Adipocyte (in vitro differentiated cells): Measurements from ENCODE around the gene AFDN.
A peak's percentile ranks its signal among the peaks of the same experiment; 100 is the strongest.

Experiments used
- DNase-seq: peaks from one replicate; pipeline ENCODE4 v3.0.0-alpha.2; 2015; ENCODE audit warnings: low read depth
- H3K27me3 ChIP-seq: replicated peaks from 2 replicates; pipeline ENCODE4 v1.7.0; 2013; ENCODE audit warnings: mild to moderate bottlenecking, low read length, moderate library complexity; ENCODE audit not compliant: control insufficient read depth, insufficient read depth
- H3K36me3 ChIP-seq: 2 replicates; pipeline ENCODE4 v1.7.0; 2013; ENCODE audit warnings: low read length, mild to moderate bottlenecking, moderate library complexity; ENCODE audit not compliant: control insufficient read depth, insufficient read depth, severe bottlenecking
- H3K4me1 ChIP-seq: 2 replicates; pipeline ENCODE4 v1.7.0; 2013; ENCODE audit warnings: mild to moderate bottlenecking, low read length, moderate library complexity; ENCODE audit not compliant: control insufficient read depth, insufficient read depth
- H3K4me3 ChIP-seq: 2 replicates; pipeline ENCODE4 v1.7.0; 2013; ENCODE audit warnings: mild to moderate bottlenecking, low read length, moderate library complexity
- H3K9ac ChIP-seq: 2 replicates; pipeline ENCODE4 v1.7.0; 2013; ENCODE audit warnings: mild to moderate bottlenecking, low read length, moderate library complexity
- H3K9me3 ChIP-seq: 2 replicates; pipeline ENCODE4 v1.7.0; 2013; ENCODE audit warnings: mild to moderate bottlenecking, low read length, moderate library complexity; ENCODE audit not compliant: control insufficient read depth

The AFDN gene

DNA sequence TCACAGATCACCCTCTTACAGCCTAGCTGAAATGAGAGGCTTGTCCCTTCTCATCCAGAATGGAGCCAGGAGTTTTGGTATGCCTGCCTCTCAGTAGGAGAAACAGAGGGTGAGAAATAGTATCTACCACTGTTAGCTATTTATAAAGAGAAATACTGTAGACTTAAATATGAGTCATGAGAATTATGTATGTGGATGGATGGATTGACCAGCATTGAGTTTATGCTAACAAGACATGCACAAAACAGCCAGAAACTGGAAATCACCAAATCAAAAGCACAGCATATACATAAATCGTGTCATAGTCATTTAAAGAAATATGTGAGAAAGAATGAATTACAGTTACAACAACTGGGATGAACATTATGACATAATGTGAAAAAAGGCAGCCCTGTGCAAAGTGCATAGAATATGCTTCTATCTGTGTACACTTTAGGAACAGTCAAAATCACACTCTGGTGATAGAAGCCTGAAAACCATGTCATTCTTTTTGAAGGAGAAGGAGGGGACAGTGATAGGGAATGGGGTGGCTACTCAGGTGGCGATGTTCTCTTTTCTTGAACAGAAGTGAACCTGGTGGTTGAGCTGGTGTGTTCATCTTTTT, 90.9 kb downstream of the AFDN start:
- H3K9me3 ChIP-seq: no peaks in the 10 kb centered on the region
- DNase-seq: no peak
- no peaks in the 10 kb centered on the region for H3K4me1 ChIP-seq
- peaks cover 80% of the 10 kb centered on the region for H3K36me3 ChIP-seq
- H3K27me3 ChIP-seq: no peaks in the 10 kb centered on the region
- no peak overlapping the region for H3K4me3 ChIP-seq
- no peak overlapping the region for H3K9ac ChIP-seq

DNA sequence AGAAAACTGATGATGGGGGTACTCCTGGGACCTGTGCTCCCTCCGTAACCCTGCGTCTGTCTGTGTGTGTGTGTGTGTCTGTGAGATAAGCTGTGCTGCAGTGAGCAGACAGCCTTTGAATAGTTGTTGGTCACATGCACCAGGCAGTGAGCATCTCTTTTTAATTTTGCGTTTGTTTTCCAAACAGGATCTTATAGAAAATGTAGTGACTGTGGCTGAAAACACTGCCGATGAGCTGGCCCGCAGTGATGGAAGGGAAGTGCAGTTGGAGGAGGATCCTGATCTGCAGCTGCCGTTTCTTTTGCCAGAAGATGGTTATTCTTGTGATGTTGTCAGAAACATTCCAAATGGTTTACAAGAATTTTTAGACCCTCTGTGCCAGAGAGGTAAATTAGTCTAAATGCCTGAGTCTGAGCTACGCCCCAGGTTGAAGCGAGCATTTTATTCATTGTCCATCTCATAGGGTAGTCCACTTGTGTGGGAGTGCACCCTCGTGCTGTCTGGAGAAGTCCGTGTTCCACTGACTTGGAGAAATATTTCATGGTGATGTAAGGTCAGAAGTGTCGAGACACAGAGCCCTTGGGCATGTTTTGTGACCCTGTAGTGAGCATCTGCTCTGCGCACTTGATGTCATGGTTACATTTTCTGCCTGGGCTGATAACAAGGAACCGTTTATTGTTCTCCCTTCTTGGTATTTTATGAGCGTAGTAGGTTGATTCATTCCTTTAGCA, 92.0 kb downstream of the AFDN start:
- H3K9ac ChIP-seq: no peak overlapping the region
- no peaks in the 10 kb centered on the region for H3K4me1 ChIP-seq
- no peaks in the 10 kb centered on the region for H3K9me3 ChIP-seq
- DNase-seq: no peak
- H3K4me3 ChIP-seq: no peak overlapping the region
- H3K36me3 ChIP-seq: peaks cover 71% of the 10 kb centered on the region
- no peaks in the 10 kb centered on the region for H3K27me3 ChIP-seq

GRCh38 chr6:167919349-167919748, 92.6 kb downstream of the AFDN start:
- no peaks in the 10 kb centered on the region for H3K27me3 ChIP-seq

GRCh38 chr6:167920165-167920564, 93.5 kb downstream of the AFDN start:
- no peaks in the 10 kb centered on the region for H3K4me1 ChIP-seq
- H3K36me3 ChIP-seq: peaks cover 62% of the 10 kb centered on the region
- DNase-seq: no peak
- no peaks in the 10 kb centered on the region for H3K9me3 ChIP-seq
- H3K9ac ChIP-seq: no peak overlapping the region
- no peak overlapping the region for H3K4me3 ChIP-seq
- no peaks in the 10 kb centered on the region for H3K27me3 ChIP-seq

More at GRCh38 chr6:167919349-167919748, 92.6 kb downstream of the AFDN start:
- Histone ChIP-seq H3K4me1 (no peaks in the 10 kb centered on the region), H3K9ac (no peak overlapping the region), H3K9me3 (no peaks in the 10 kb centered on the region), H3K36me3 (peaks cover 66% of the 10 kb centered on the region), H3K4me3 (no peak overlapping the region)
- DNase-seq: no peak

DNA sequence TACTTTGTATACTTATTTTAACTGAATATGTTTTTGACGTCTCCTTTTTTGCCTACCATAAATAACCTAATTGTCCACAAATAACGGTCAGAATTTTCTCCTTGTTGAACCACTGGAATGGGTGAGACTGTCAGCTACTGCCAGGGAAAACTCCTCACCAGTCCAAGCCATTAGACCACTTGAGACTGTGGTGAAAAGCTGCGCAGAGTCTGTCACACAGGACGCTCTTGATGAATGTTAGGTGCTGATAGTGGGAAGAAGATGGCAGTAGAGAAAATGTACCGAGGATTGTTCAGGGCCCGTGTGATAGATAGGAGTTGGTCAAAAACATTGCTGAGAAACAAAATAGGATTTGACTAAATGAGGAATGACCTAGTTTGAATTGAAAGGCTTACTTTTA, 95.1 kb downstream of the AFDN start:
- H3K4me3 ChIP-seq: no peak overlapping the region
- no peaks in the 10 kb centered on the region for H3K4me1 ChIP-seq
- H3K27me3 ChIP-seq: no peaks in the 10 kb centered on the region
- no peak for DNase-seq
- no peaks in the 10 kb centered on the region for H3K9me3 ChIP-seq
- no peak overlapping the region for H3K9ac ChIP-seq
- H3K36me3 ChIP-seq: peaks cover 64% of the 10 kb centered on the region

- Histone ChIP-seq H3K36me3 (peaks cover 36% of the 10 kb centered on the region), H3K27me3 (no peaks in the 10 kb centered on the region)
- no peak for DNase-seq
Observed at GRCh38 chr6:167925026-167925425, 98.3 kb downstream of the AFDN start.

GRCh38 chr6:167927246-167927645, 100.5 kb downstream of the AFDN start:
- Histone ChIP-seq H3K27me3 (no peaks in the 10 kb centered on the region), H3K4me3 (no peak overlapping the region), H3K36me3 (peaks cover 22% of the 10 kb centered on the region), H3K9me3 (no peaks in the 10 kb centered on the region), H3K9ac (no peak overlapping the region), H3K4me1 (no peaks in the 10 kb centered on the region)
- DNase-seq: no peak

More at GRCh38 chr6:167925026-167925425, 98.3 kb downstream of the AFDN start:
- H3K9ac ChIP-seq: no peak overlapping the region
- H3K4me3 ChIP-seq: no peak overlapping the region
- no peaks in the 10 kb centered on the region for H3K9me3 ChIP-seq
- no peaks in the 10 kb centered on the region for H3K4me1 ChIP-seq

- Histone ChIP-seq H3K4me1 (no peaks in the 10 kb centered on the region), H3K27me3 (no peaks in the 10 kb centered on the region), H3K9me3 (no peaks in the 10 kb centered on the region), H3K9ac (no peak overlapping the region), H3K36me3 (peaks cover 20% of the 10 kb centered on the region), H3K4me3 (no peak overlapping the region)
- no peak for DNase-seq
Observed at GRCh38 chr6:167928111-167928510, 101.4 kb downstream of the AFDN start.

GRCh38 chr6:167930295-167930694, 103.6 kb downstream of the AFDN start:
- no peaks in the 10 kb centered on the region for H3K4me1 ChIP-seq
- no peaks in the 10 kb centered on the region for H3K9me3 ChIP-seq
- no peak overlapping the region for H3K4me3 ChIP-seq
- H3K9ac ChIP-seq: no peak overlapping the region
- H3K36me3 ChIP-seq: peaks cover 14% of the 10 kb centered on the region
- no peak for DNase-seq
- H3K27me3 ChIP-seq: no peaks in the 10 kb centered on the region

- DNase-seq: peak; percentile 9
- Histone ChIP-seq H3K4me1 (no peaks in the 10 kb centered on the region), H3K9me3 (no peaks in the 10 kb centered on the region), H3K9ac (no peak overlapping the region), H3K27me3 (no peaks in the 10 kb centered on the region), H3K4me3 (no peak overlapping the region), H3K36me3 (peaks cover 2% of the 10 kb centered on the region)
Observed at GRCh38 chr6:167932468-167933276, 106.0 kb downstream of the AFDN start.

DNA sequence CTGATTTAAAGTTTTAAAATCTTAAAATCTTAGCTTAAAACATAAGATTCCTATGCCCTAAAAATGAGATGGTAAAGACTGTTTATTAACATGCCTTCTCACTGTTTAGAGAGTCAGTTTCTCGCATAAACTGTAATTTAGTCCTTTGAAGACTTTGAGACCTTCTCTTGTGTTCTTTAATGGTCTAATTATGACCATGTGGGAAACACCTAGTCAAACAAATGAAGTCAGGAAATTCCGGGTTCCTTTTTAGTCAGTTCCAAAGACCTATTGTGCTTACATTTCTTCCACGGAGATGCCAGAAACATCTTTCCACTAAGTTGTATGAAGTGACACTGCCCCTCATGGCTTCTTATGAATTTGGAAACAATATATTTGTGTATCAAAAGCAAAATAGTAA, 106.6 kb downstream of the AFDN start:
- H3K9ac ChIP-seq: no peak overlapping the region
- no peaks in the 10 kb centered on the region for H3K4me1 ChIP-seq
- peaks cover 4% of the 10 kb centered on the region for H3K36me3 ChIP-seq
- no peaks in the 10 kb centered on the region for H3K9me3 ChIP-seq
- no peak overlapping the region for H3K4me3 ChIP-seq
- no peak for DNase-seq
- no peaks in the 10 kb centered on the region for H3K27me3 ChIP-seq
